ENCODE data around the gene GRIA4. TPM values are rescaled to one million over a fixed set of nuclear protein-coding genes. Genes with fewer than 3 reads are reported as not detected.

Gene GRIA4
- total RNA-seq, 1 donor from 2014 or later: 0.27 TPM

- Histone ChIP-seq H3K27ac (ENCODE audit: low read depth, low read length) (no peak overlapping the region), H3K9ac (ENCODE audit: low read length) (no peak overlapping the region), H3K4me3 (ENCODE audit: insufficient read depth, low read depth, low read length) (no peak overlapping the region), H3K9me3 (ENCODE audit: insufficient read depth, low read depth, low read length) (no peaks in the 10 kb centered on the region), H2AFZ (ENCODE audit: low read depth, low read length) (no peak overlapping the region), H3K79me2 (ENCODE audit: insufficient read depth, low read length) (no peaks in the 10 kb centered on the region), H4K20me1 (ENCODE audit: insufficient read depth, low read length) (no peaks in the 10 kb centered on the region), H3K36me3 (ENCODE audit: insufficient read depth, low read length) (no peaks in the 10 kb centered on the region), H3K27me3 (ENCODE audit: insufficient read depth, low read length) (no peaks in the 10 kb centered on the region), H3K4me2 (ENCODE audit: low read length) (no peak overlapping the region), H3K4me1 (ENCODE audit: insufficient read depth, low read length) (no peaks in the 10 kb centered on the region)
- Mint-ChIP-seq H3K9me3 (ENCODE audit: unreplicated experiment) (no peaks in the 10 kb centered on the region), H3K27ac (ENCODE audit: unreplicated experiment) (no peak overlapping the region), H3K27me3 (ENCODE audit: low read depth, unreplicated experiment) (no peaks in the 10 kb centered on the region), H3K4me3 (ENCODE audit: unreplicated experiment) (no peak overlapping the region), H3K4me1 (ENCODE audit: low read depth, unreplicated experiment) (no peaks in the 10 kb centered on the region), H3K36me3 (ENCODE audit: low read depth, unreplicated experiment) (no peaks in the 10 kb centered on the region)
- FAIRE-seq (no peak), DNase-seq (ENCODE audit: low read depth) (no peak)
- TF ChIP-seq CTCF (IDR thresholded peaks at IDR 0.05; ENCODE audit: insufficient read depth, low read depth, low read length): no peak
- no peak for TF ChIP-seq EZH2 (IDR thresholded peaks at IDR 0.05; ENCODE audit: insufficient read depth, low read length)
Observed at GRCh38 chr11:105639527-105639926, 29.7 kb downstream of the GRIA4 start.

GRCh38 chr11:105641433-105641832, 31.6 kb downstream of the GRIA4 start:
- Mint-ChIP-seq H3K4me3 (ENCODE audit: unreplicated experiment) (no peak overlapping the region), H3K27me3 (ENCODE audit: low read depth, unreplicated experiment) (no peaks in the 10 kb centered on the region)
- TF ChIP-seq CTCF (IDR thresholded peaks at IDR 0.05; ENCODE audit: insufficient read depth, low read depth, low read length) (no peak), EZH2 (IDR thresholded peaks at IDR 0.05; ENCODE audit: insufficient read depth, low read length) (no peak)

GRCh38 chr11:105642870-105643269, 33.0 kb downstream of the GRIA4 start:
- no peak overlapping the region for H3K4me3 ChIP-seq (ENCODE audit: insufficient read depth, low read depth, low read length)

More at GRCh38 chr11:105641433-105641832, 31.6 kb downstream of the GRIA4 start:
- no peaks in the 10 kb centered on the region for H4K20me1 ChIP-seq (ENCODE audit: insufficient read depth, low read length)
- H3K27me3 ChIP-seq (ENCODE audit: insufficient read depth, low read length): no peaks in the 10 kb centered on the region
- Mint-ChIP-seq H3K36me3 (ENCODE audit: low read depth, unreplicated experiment) (no peaks in the 10 kb centered on the region), H3K27ac (ENCODE audit: unreplicated experiment) (no peak overlapping the region), H3K9me3 (ENCODE audit: unreplicated experiment) (no peaks in the 10 kb centered on the region), H3K4me1 (ENCODE audit: low read depth, unreplicated experiment) (no peaks in the 10 kb centered on the region)
- H3K79me2 ChIP-seq (ENCODE audit: insufficient read depth, low read length): no peaks in the 10 kb centered on the region
- no peak for FAIRE-seq
- H3K4me3 ChIP-seq (ENCODE audit: insufficient read depth, low read depth, low read length): no peak overlapping the region
- H3K27ac ChIP-seq (ENCODE audit: low read depth, low read length): no peak overlapping the region
- no peak for DNase-seq (ENCODE audit: low read depth)
- H3K4me1 ChIP-seq (ENCODE audit: insufficient read depth, low read length): no peaks in the 10 kb centered on the region
- H3K9me3 ChIP-seq (ENCODE audit: insufficient read depth, low read depth, low read length): no peaks in the 10 kb centered on the region
- no peak overlapping the region for H3K9ac ChIP-seq (ENCODE audit: low read length)
- no peak overlapping the region for H3K4me2 ChIP-seq (ENCODE audit: low read length)
- no peaks in the 10 kb centered on the region for H3K36me3 ChIP-seq (ENCODE audit: insufficient read depth, low read length)
- no peak overlapping the region for H2AFZ ChIP-seq (ENCODE audit: low read depth, low read length)

More at GRCh38 chr11:105642870-105643269, 33.0 kb downstream of the GRIA4 start:
- Histone ChIP-seq H3K4me1 (ENCODE audit: insufficient read depth, low read length) (no peaks in the 10 kb centered on the region), H3K9ac (ENCODE audit: low read length) (no peak overlapping the region), H3K4me2 (ENCODE audit: low read length) (no peak overlapping the region), H3K27ac (ENCODE audit: low read depth, low read length) (no peak overlapping the region), H4K20me1 (ENCODE audit: insufficient read depth, low read length) (no peaks in the 10 kb centered on the region), H3K36me3 (ENCODE audit: insufficient read depth, low read length) (no peaks in the 10 kb centered on the region), H3K27me3 (ENCODE audit: insufficient read depth, low read length) (no peaks in the 10 kb centered on the region), H2AFZ (ENCODE audit: low read depth, low read length) (no peak overlapping the region), H3K9me3 (ENCODE audit: insufficient read depth, low read depth, low read length) (no peaks in the 10 kb centered on the region), H3K79me2 (ENCODE audit: insufficient read depth, low read length) (no peaks in the 10 kb centered on the region)
- Mint-ChIP-seq H3K4me3 (ENCODE audit: unreplicated experiment) (no peak overlapping the region), H3K36me3 (ENCODE audit: low read depth, unreplicated experiment) (no peaks in the 10 kb centered on the region), H3K27me3 (ENCODE audit: low read depth, unreplicated experiment) (no peaks in the 10 kb centered on the region), H3K4me1 (ENCODE audit: low read depth, unreplicated experiment) (no peaks in the 10 kb centered on the region), H3K9me3 (ENCODE audit: unreplicated experiment) (no peaks in the 10 kb centered on the region), H3K27ac (ENCODE audit: unreplicated experiment) (no peak overlapping the region)
- no peak for FAIRE-seq
- no peak for DNase-seq (ENCODE audit: low read depth)
- TF ChIP-seq CTCF (IDR thresholded peaks at IDR 0.05; ENCODE audit: insufficient read depth, low read depth, low read length) (no peak), EZH2 (IDR thresholded peaks at IDR 0.05; ENCODE audit: insufficient read depth, low read length) (no peak)
